NCI-H2227 (cell line): ENCODE measurements around the gene ELL.
A peak's percentile ranks its signal among the peaks of the same experiment; 100 is the strongest.
"Not testable (repeated sequence)": the region's sequence is repeated elsewhere in the genome, so short reads cannot be mapped to it uniquely, and the experiment has no call there.

Source experiments
- DNase-seq: peaks from one replicate; lab custom pipeline; 2025; ENCODE audit not compliant: unreplicated experiment; lab: John Stamatoyannopoulos, UW

Gene ELL

GRCh38 chr19:18521692-18522123, at the start of gene ELL:
TSS of gene ELL (minus strand) at chr19:18522070. CDS start at chr19:18522055, 15 bp downstream.
- no peak for DNase-seq

- no peak for DNase-seq
These were observed 46.5 kb upstream of the ELL start for GRCh38 chr19:18568367-18568766.

- no peak for DNase-seq
These were observed 45.1 kb upstream of the ELL start for GRCh38 chr19:18566953-18567352.

- DNase-seq: no peak
These were observed 40.2 kb upstream of the ELL start for GRCh38 chr19:18562086-18562485.

GRCh38 chr19:18559685-18560084, 37.8 kb upstream of the ELL start:
- no peak for DNase-seq

- no peak for DNase-seq
These were observed 36.7 kb upstream of the ELL start for GRCh38 chr19:18558604-18559003.

GRCh38 chr19:18558202-18558555, 36.3 kb upstream of the ELL start:
- no peak for DNase-seq

- DNase-seq: peak; percentile 96
These were observed 35.7 kb upstream of the ELL start, which contains the start of gene KXD1 for GRCh38 chr19:18557411-18558201. TSS of gene KXD1 (plus strand) at chr19:18557870. CDS start at chr19:18562057, 4,187 bp downstream.

- DNase-seq: no peak
These were observed 29.8 kb upstream of the ELL start for GRCh38 chr19:18551631-18552030.

GRCh38 chr19:18543814-18544475, 22.1 kb upstream of the ELL start:
- peak; percentile 51 for DNase-seq

GRCh38 chr19:18542941-18543813, 21.3 kb upstream of the ELL start, which contains the start of gene FKBP8:
TSS of gene FKBP8 (minus strand) at chr19:18543573. CDS start at chr19:18541970, 1,603 bp downstream.
- DNase-seq: peak; percentile 90

GRCh38 chr19:18541992-18542940, 20.4 kb upstream of the ELL start:
- no peak for DNase-seq

GRCh38 chr19:18541258-18541991, 19.6 kb upstream of the ELL start:
- no peak for DNase-seq

- not testable (repeated sequence) for DNase-seq
These were observed 18.3 kb upstream of the ELL start for GRCh38 chr19:18540200-18540599.

- DNase-seq: no peak
These were observed 17.5 kb upstream of the ELL start for GRCh38 chr19:18539372-18539771.

- DNase-seq: no peak
These were observed 16.2 kb upstream of the ELL start for GRCh38 chr19:18538115-18538514.

GRCh38 chr19:18537431-18537830, 15.6 kb upstream of the ELL start:
- no peak for DNase-seq

- DNase-seq: no peak
These were observed 14.6 kb upstream of the ELL start for GRCh38 chr19:18536475-18536874.

GRCh38 chr19:18533058-18533457, 11.2 kb upstream of the ELL start:
- no peak for DNase-seq
